Spleen (tissue), 7 donors: ENCODE results near the gene FGF2.

ENCODE experiments used
- CTCF ChIP-seq, 11 experiments: fragments of 200-600 bp in 7 of 11; fragments of 450-650 bp in 4 of 11; sonication (generic) in 4 of 11; IDR thresholded peaks in 8 of 11; conservative IDR thresholded peaks in 3 of 11; 1 replicate in 7 of 11; 2 replicates in 4 of 11; pipeline versions ENCODE4 v1.4.0 to v1.8.0; 2016 to 2021; ENCODE audit warnings: antibody characterized with exemption in 11 of 11, inconsistent platforms in 4 of 11, mild to moderate bottlenecking in 1 of 11
- POLR2A ChIP-seq, 3 donors: fragments of 450-650 bp; IDR thresholded peaks; one replicate each; pipeline ENCODE4 v1.5.1; 2017; ENCODE audit warnings: antibody characterized with exemption in 3 of 3, mild to moderate bottlenecking in 1 of 3
- POLR2AphosphoS5 ChIP-seq, 3 donors: sonication (generic); formaldehyde crosslinking; IDR thresholded peaks; one replicate each; pipeline ENCODE4 v1.5.1; 2017; ENCODE audit warnings: antibody characterized with exemption in 3 of 3
- donor health status: DM: no; HTN: no; CAD: no; lungs with moderate emphysema.
- donor health status: DM: no; HTN: no; CAD: no.
- donor health status: DM: no; HTN: no; CAD: no.

- TF ChIP-seq CTCF (IDR thresholded peaks at IDR 0.05 in 8 of 11, conservative IDR thresholded peaks at IDR 0.05 in 3 of 11) (no peak), POLR2AphosphoS5 (IDR thresholded peaks at IDR 0.05) (no peak), POLR2A (IDR thresholded peaks at IDR 0.05) (no peak)
Measured at GRCh38 chr4:122827879-122828601, 1.4 kb downstream of the FGF2 start.
